SH-SY5Y (cell line): ENCODE data around the gene PAQR9.

ENCODE experiments used
- GATA2 ChIP-seq: IDR thresholded peaks from 2 replicates; pipeline ENCODE4 v1.6.1; 2011; ENCODE audit warnings: mild to moderate bottlenecking, low read depth, low read length
- GATA3 ChIP-seq: IDR thresholded peaks from 2 replicates; pipeline ENCODE4 v1.6.1; 2011; ENCODE audit warnings: low read depth, mild to moderate bottlenecking, low read length, moderate library complexity

DNA sequence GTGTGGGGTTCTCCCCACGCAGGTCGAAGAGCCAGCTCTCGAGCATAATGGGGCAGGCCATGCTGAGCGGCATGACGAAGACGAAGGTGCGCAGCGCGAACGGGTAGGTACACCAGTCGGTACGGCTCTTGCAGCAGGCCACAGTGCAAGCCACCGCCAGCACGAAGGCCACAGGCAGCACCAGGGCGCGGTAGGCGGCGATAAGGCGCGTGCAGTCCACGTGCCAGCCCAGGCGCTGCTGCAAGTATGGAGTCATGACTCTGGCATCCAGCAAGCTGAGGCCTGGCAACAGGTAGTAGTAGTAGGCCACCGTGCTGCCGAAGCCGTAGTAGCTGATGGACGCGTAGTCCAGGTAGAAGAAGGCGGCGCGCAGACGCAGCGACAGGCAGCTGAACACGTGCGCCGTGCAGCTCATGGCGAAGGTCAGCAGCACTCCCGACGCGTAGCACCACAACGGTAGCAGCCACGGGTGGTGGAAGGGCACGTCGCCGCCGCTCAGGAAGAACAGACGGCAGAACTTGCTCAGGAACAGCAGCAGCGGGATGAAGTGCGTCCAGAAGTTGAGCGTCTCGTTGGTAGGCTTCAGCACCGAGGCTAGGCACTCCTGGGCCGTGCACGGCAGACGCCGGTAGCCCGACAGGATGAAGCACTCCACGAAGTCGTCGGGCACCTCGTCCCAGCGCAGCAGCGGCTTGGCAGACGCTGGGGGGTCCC is 797 bp downstream of the PAQR9 start:
- TF ChIP-seq GATA2 (no peak), GATA3 (no peak)
